Measurements from ENCODE around the gene DDTL.
"Not testable (repeated sequence)": the region's sequence is repeated elsewhere in the genome, so short reads cannot be mapped to it uniquely, and the experiment has no call there.

- TF ChIP-seq CTCF (conservative IDR thresholded peaks at IDR 0.05); EZH2 (IDR thresholded peaks at IDR 0.05; ENCODE audit: low read depth): not testable (repeated sequence)
Measured at GRCh38 chr22:23989583-23990244, 23.0 kb downstream of the DDTL start.

Data from PC-9 (cell line).